Glomerular visceral epithelial cell (primary cell): ENCODE results near the gene PCDH1.
"Not testable (repeated sequence)": the region's sequence is repeated elsewhere in the genome, so short reads cannot be mapped to it uniquely, and the experiment has no call there.

ENCODE experiments used
- DNase-seq: peaks from one replicate; pipeline ENCODE4 v3.0.0-alpha.2; 2016; ENCODE audit errors: extremely low spot score

The PCDH1 gene

GRCh38 chr5:141834331-141834730 lies 43.9 kb downstream of the PCDH1 start:
- DNase-seq = no peak

- no peak for DNase-seq
Observed at GRCh38 chr5:141832131-141832530, 46.1 kb downstream of the PCDH1 start.

GRCh38 chr5:141828162-141828561 lies 50.0 kb downstream of the PCDH1 start:
- no peak for DNase-seq

GRCh38 chr5:141826674-141827073 lies 51.5 kb downstream of the PCDH1 start:
- DNase-seq = no peak

- no peak for DNase-seq
Observed at GRCh38 chr5:141825791-141826560, 52.2 kb downstream of the PCDH1 start.

GRCh38 chr5:141825241-141825671 lies 53.0 kb downstream of the PCDH1 start:
- DNase-seq = no peak

- DNase-seq = no peak
Observed at GRCh38 chr5:141824717-141825116, 53.5 kb downstream of the PCDH1 start.

- no peak for DNase-seq
Observed at GRCh38 chr5:141823056-141823455, 55.2 kb downstream of the PCDH1 start.

- no peak for DNase-seq
Observed at GRCh38 chr5:141822144-141822543, 56.1 kb downstream of the PCDH1 start.

- DNase-seq = no peak
Observed at GRCh38 chr5:141821430-141821925, 56.7 kb downstream of the PCDH1 start.

GRCh38 chr5:141820686-141821085 lies 57.5 kb downstream of the PCDH1 start:
- DNase-seq = not testable (repeated sequence)

GRCh38 chr5:141817631-141818030 lies 60.6 kb downstream of the PCDH1 start:
- DNase-seq = no peak

- no peak for DNase-seq
Observed at GRCh38 chr5:141816598-141817399, 61.4 kb downstream of the PCDH1 start.

- no peak for DNase-seq
Observed at GRCh38 chr5:141815796-141816180, 62.4 kb downstream of the PCDH1 start.

- no peak for DNase-seq
Observed at GRCh38 chr5:141815051-141815795, 63.0 kb downstream of the PCDH1 start.

GRCh38 chr5:141814064-141814964 lies 63.9 kb downstream of the PCDH1 start:
- peak; percentile 59 for DNase-seq

- DNase-seq = no peak
Observed at GRCh38 chr5:141812512-141812911, 65.7 kb downstream of the PCDH1 start.

GRCh38 chr5:141811287-141812155 lies 66.7 kb downstream of the PCDH1 start:
- DNase-seq = peak; percentile 16

- DNase-seq = no peak
Observed at GRCh38 chr5:141810702-141811101, 67.5 kb downstream of the PCDH1 start.
